ENCODE results near the gene SEPTIN1. TPM values are rescaled to one million over a fixed set of nuclear protein-coding genes. Genes with fewer than 3 reads are reported as not detected.

SEPTIN1 gene
- total RNA-seq, 3 donors from 2014 or later (not counting 1 experiment from before 2014, with no cell fraction given), result 196 to 210 (median 205) TPM

DNA sequence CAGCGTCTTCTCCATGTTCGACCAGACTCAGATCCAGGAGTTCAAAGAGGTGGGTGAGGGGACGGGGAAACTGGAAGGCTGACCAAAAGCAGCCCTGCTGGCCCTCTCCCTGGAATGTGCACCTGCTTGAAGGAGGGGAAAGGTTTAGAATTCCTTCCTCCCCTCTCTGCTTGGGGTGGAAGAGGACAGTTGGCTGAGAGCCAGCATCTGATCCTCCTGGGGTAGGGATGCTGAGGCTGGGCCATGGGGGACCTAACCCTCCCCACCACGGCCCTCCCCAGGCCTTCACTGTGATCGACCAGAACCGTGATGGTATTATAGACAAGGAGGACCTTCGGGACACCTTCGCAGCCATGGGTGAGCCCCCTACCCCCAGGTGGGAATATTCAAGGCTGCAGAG, 6.5 kb downstream of the SEPTIN1 start:
- H3K27me3 ChIP-seq (ENCODE audit: control insufficient read depth, insufficient read depth, low read length), result no peaks in the 10 kb centered on the region
- H3K4me1 ChIP-seq (ENCODE audit: control insufficient read depth, insufficient read depth, low read length), result peaks cover 54% of the 10 kb centered on the region
- intact Hi-C loops (cut with micrococcal nuclease), result no loop called here
- peaks cover 13% of the 10 kb centered on the region for H3K36me3 ChIP-seq (ENCODE audit: control insufficient read depth, insufficient read depth, low read length)
- no peaks in the 10 kb centered on the region for H3K9me3 ChIP-seq (ENCODE audit: control insufficient read depth, insufficient read depth, low read length)
- no peak overlapping the region for H3K27ac ChIP-seq (ENCODE audit: low read length)
- no peaks in the 10 kb centered on the region for H3K36me3 Mint-ChIP-seq
- peak overlapping the region; percentile 21 to 100 for H3K27ac Mint-ChIP-seq
- no peaks in the 10 kb centered on the region for H3K27me3 Mint-ChIP-seq (ENCODE audit: low read depth in 2 of 2)
- no peak overlapping the region for H3K4me3 ChIP-seq (ENCODE audit: low read length)
- DNase-seq (no peak), ATAC-seq (no peak)
- peaks cover 43 to 52% of the 10 kb centered on the region in 2 donors for H3K4me1 Mint-ChIP-seq
- TF ChIP-seq, protein P1, sequence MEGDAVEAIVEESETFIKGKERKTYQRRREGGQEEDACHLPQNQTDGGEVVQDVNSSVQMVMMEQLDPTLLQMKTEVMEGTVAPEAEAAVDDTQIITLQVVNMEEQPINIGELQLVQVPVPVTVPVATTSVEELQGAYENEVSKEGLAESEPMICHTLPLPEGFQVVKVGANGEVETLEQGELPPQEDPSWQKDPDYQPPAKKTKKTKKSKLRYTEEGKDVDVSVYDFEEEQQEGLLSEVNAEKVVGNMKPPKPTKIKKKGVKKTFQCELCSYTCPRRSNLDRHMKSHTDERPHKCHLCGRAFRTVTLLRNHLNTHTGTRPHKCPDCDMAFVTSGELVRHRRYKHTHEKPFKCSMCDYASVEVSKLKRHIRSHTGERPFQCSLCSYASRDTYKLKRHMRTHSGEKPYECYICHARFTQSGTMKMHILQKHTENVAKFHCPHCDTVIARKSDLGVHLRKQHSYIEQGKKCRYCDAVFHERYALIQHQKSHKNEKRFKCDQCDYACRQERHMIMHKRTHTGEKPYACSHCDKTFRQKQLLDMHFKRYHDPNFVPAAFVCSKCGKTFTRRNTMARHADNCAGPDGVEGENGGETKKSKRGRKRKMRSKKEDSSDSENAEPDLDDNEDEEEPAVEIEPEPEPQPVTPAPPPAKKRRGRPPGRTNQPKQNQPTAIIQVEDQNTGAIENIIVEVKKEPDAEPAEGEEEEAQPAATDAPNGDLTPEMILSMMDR (IDR thresholded peaks at IDR 0.05), result no peak
- no peaks in the 10 kb centered on the region for H3K9me3 Mint-ChIP-seq
- 99% methylated on average over 8 of the region's 8 CpGs for WGBS (ENCODE audit: insufficient coverage)
- H3K4me3 Mint-ChIP-seq, result no peak overlapping the region

DNA sequence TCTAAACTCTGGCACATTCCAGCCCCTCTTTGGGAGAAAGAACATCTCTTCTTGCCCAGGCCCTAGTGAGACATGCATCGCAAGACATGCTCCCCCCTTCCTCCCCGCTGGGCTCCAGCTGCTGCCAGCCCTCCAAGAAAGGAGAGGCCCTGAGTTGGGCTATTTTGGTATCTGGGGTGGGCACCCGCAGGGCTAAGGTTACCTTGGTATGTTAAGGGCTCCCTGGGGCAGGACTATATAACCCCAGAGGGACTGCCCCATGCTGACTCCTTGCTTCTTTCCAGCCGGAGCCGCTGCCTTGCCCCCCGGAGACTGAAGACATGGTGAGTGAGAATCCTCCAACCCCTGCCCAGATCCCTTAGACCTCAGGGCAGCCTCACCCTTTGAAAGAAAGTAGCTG, 7.8 kb downstream of the SEPTIN1 start, which contains the start of gene MYL11:
Gene MYL11, plus strand, starts transcription at position 265 of the 400 bp plus-strand sequence. Its CDS starts 56 bp downstream, at position 321.
- Histone ChIP-seq H3K4me1 (ENCODE audit: control insufficient read depth, insufficient read depth, low read length) (peaks cover 45% of the 10 kb centered on the region), H3K9me3 (ENCODE audit: control insufficient read depth, insufficient read depth, low read length) (no peaks in the 10 kb centered on the region), H3K4me3 (ENCODE audit: low read length) (no peak within 1 kb of the TSS), H3K36me3 (ENCODE audit: control insufficient read depth, insufficient read depth, low read length) (peaks cover 8% of the 10 kb centered on the region), H3K27me3 (ENCODE audit: control insufficient read depth, insufficient read depth, low read length) (no peaks in the 10 kb centered on the region), H3K27ac (ENCODE audit: low read length) (no peak within 1 kb of the TSS)
- peaks cover 0 to 3% of the 10 kb centered on the region in 2 donors for H3K27me3 Mint-ChIP-seq (ENCODE audit: low read depth in 2 of 2)
- intact Hi-C loops (cut with micrococcal nuclease), result loop anchor here (5.0 kb wide), 2 partner anchors 43 to 567 kb away; partner anchors contain the start of gene MAZ
- ATAC-seq, result no peak
- peaks cover 34 to 48% of the 10 kb centered on the region in 2 donors for H3K4me1 Mint-ChIP-seq
- no peak for DNase-seq
- H3K4me3 Mint-ChIP-seq, result peak within 1 kb of the TSS; percentile 35
- H3K36me3 Mint-ChIP-seq, result no peaks in the 10 kb centered on the region
- peak within 1 kb of the TSS; percentile 21 to 45 for H3K27ac Mint-ChIP-seq
- TF ChIP-seq, protein P1 (IDR thresholded peaks at IDR 0.05), result no peak
- H3K9me3 Mint-ChIP-seq, result no peaks in the 10 kb centered on the region
- 96% methylated on average over 6 of the region's 6 CpGs for WGBS (ENCODE audit: insufficient coverage)

DNA sequence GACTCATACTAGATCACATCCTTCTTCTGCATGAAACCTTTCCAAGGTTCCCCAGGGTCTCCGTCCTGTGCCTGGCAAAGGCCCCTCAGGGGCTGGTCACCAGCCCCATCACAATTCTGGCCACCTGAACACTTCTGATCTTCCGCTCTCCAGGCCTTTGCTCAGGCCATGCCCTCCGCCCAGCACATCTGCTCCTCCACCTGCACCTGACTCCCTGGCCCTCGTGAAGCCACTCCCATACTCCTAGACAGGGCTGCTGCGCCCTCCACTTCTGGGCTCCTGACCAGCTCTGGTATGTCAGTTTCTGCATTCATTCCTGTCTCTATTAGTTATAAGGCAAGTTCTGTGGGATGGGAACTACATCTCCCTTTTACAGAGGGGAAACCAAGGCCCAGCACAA, 9.6 kb downstream of the SEPTIN1 start:
- ATAC-seq, result no peak
- Histone ChIP-seq H3K9me3 (ENCODE audit: control insufficient read depth, insufficient read depth, low read length) (no peaks in the 10 kb centered on the region), H3K36me3 (ENCODE audit: control insufficient read depth, insufficient read depth, low read length) (peaks cover 5% of the 10 kb centered on the region), H3K4me1 (ENCODE audit: control insufficient read depth, insufficient read depth, low read length) (peaks cover 47% of the 10 kb centered on the region), H3K27ac (ENCODE audit: low read length) (no peak overlapping the region), H3K4me3 (ENCODE audit: low read length) (no peak overlapping the region), H3K27me3 (ENCODE audit: control insufficient read depth, insufficient read depth, low read length) (no peaks in the 10 kb centered on the region)
- DNase-seq, result no peak
- no peaks in the 10 kb centered on the region for H3K36me3 Mint-ChIP-seq
- intact Hi-C loops (cut with micrococcal nuclease), result loop anchor here (5.0 kb wide), 2 partner anchors 45 to 565 kb away; partner anchors contain the start of gene MAZ
- no peaks in the 10 kb centered on the region for H3K9me3 Mint-ChIP-seq
- TF ChIP-seq, protein P1 (IDR thresholded peaks at IDR 0.05), result no peak
- peak overlapping the region; percentile 32 for H3K4me3 Mint-ChIP-seq
- H3K4me1 Mint-ChIP-seq, result peaks cover 42 to 53% of the 10 kb centered on the region in 2 donors
- H3K27ac Mint-ChIP-seq, result peak overlapping the region; percentile 45 to 73
- WGBS (ENCODE audit: insufficient coverage), result 97% methylated on average over 5 of the region's 5 CpGs
- peaks cover 0 to 3% of the 10 kb centered on the region in 2 donors for H3K27me3 Mint-ChIP-seq (ENCODE audit: low read depth in 2 of 2)
